CD8-positive, alpha-beta memory T cell (primary cell): Measurements from ENCODE around the gene STAT5B. TPM values are rescaled to one million over a fixed set of nuclear protein-coding genes. Genes with fewer than 3 reads are reported as not detected.
"Not testable (repeated sequence)": the region's sequence is repeated elsewhere in the genome, so short reads cannot be mapped to it uniquely, and the experiment has no call there.

Source experiments
- CTCF ChIA-PET: fragments of 350-600 bp; sonication (Branson Sonifier 250); formaldehyde crosslinking; loops from one replicate; lab custom pipeline; 2021; ENCODE audit warnings: antibody characterized with exemption; lab: Charles Lee
- POLR2A ChIA-PET: fragments of 350-600 bp; sonication (Branson Sonifier 250); formaldehyde crosslinking; loops from one replicate; lab custom pipeline; 2021; ENCODE audit warnings: antibody characterized with exemption; lab: Charles Lee
- DNase-seq, 5 donors: peaks; one replicate each; pipeline versions ENCODE4 v3.0.0 to v3.0.0-alpha.2; 2020 to 2022; ENCODE audit warnings: mixed read lengths in 1 of 5
- H3K27ac ChIP-seq: one replicate; pipeline ENCODE4 v1.7.0; 2013; ENCODE audit warnings: low read depth, mild to moderate bottlenecking, low read length, moderate library complexity
- H3K27me3 ChIP-seq: 2 replicates; pipeline ENCODE4 v1.7.0; 2013; ENCODE audit warnings: low read length, mild to moderate bottlenecking; ENCODE audit not compliant: insufficient read depth, poor library complexity, severe bottlenecking
- H3K36me3 ChIP-seq: 2 replicates; pipeline ENCODE4 v1.7.0; 2013; ENCODE audit warnings: mild to moderate bottlenecking, low read length, moderate library complexity; ENCODE audit not compliant: insufficient read depth
- H3K4me1 ChIP-seq: 2 replicates; pipeline ENCODE4 v1.7.0; 2013; ENCODE audit warnings: mild to moderate bottlenecking, low read length, moderate library complexity; ENCODE audit not compliant: insufficient read depth
- H3K4me3 ChIP-seq: 2 replicates; pipeline ENCODE4 v1.7.0; 2013; ENCODE audit warnings: mild to moderate bottlenecking, low read length
- H3K9me3 ChIP-seq: 2 replicates; pipeline ENCODE4 v1.7.0; 2013; ENCODE audit warnings: mild to moderate bottlenecking, low read length
- H3K27ac Mint-ChIP-seq, 8 donors: one replicate each; pipeline ENCODE4 v1.8.0; 2020 to 2021; ENCODE audit warnings: mixed read lengths in 8 of 8, mild to moderate bottlenecking in 6 of 8, inconsistent platforms in 3 of 8, moderate library complexity in 3 of 8
- H3K27me3 Mint-ChIP-seq, 2 donors: one replicate each; pipeline ENCODE4 v1.8.0; 2020 to 2021; ENCODE audit warnings: mixed read lengths in 2 of 2, mild to moderate bottlenecking in 1 of 2, moderate library complexity in 1 of 2
- H3K36me3 Mint-ChIP-seq, 3 donors: one replicate each; pipeline ENCODE4 v1.8.0; 2020 to 2021; ENCODE audit warnings: mixed read lengths in 3 of 3, inconsistent platforms in 1 of 3, mild to moderate bottlenecking in 1 of 3
- H3K4me1 Mint-ChIP-seq, 3 donors: one replicate each; pipeline ENCODE4 v1.8.0; 2020 to 2021; ENCODE audit warnings: mixed read lengths in 3 of 3, inconsistent platforms in 1 of 3, mild to moderate bottlenecking in 1 of 3
- H3K4me3 Mint-ChIP-seq, 7 donors: one replicate each; pipeline ENCODE4 v1.8.0; 2020 to 2021; ENCODE audit warnings: mixed read lengths in 7 of 7, mild to moderate bottlenecking in 6 of 7, moderate library complexity in 4 of 7, inconsistent platforms in 2 of 7
- H3K9me3 Mint-ChIP-seq, 5 donors: one replicate each; pipeline ENCODE4 v1.8.0; 2020 to 2022; ENCODE audit warnings: mixed read lengths in 5 of 5, mild to moderate bottlenecking in 3 of 5, moderate library complexity in 2 of 5, inconsistent platforms in 1 of 5
- polyA plus RNA-seq: library from polyadenylated mRNA; unstranded; fragments of 300-500 nt; fragmentation: Illumina TruSeq; gene quantifications from one replicate; pipeline ENCODE4 v1.2.3, GENCODE V29; 2021
- total RNA-seq, 2 experiments: library from RNA; stranded (reverse); gene quantifications; one replicate each; pipeline ENCODE4 v1.2.3, GENCODE V29; 2021

Gene STAT5B
- total and polyA plus RNA-seq, 3 experiments from 2014 or later = 108 to 132 (median 124) TPM

DNA sequence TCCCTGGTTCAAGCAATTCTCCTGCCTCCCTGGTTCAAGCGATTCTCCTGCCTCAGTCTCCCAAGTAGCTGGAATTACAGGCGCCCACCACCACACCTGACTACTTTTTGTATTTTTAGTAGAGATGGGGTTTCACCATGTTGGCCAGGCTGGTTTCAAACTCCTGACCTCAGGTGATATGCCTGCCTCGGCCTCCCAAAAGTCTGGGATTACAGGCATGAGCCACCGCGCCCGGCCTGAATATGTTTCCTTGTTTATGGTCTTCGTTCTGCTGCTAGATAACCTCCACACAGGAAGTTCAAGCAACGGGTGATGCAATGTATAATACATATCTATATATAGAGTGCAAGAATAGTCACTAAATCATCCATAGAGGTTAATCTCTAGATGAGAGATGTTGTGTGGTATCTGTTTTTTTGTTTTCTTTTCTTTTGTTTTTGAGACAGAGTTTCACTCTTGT, 70.0 kb downstream of the STAT5B start:
- H3K4me3 ChIP-seq, H3K4me1 Mint-ChIP-seq, H3K27me3 ChIP-seq, POLR2A ChIA-PET, H3K27me3 Mint-ChIP-seq, H3K9me3 ChIP-seq, H3K4me3 Mint-ChIP-seq, CTCF ChIA-PET, H3K4me1 ChIP-seq, DNase-seq, H3K9me3 Mint-ChIP-seq, H3K27ac ChIP-seq: not testable (repeated sequence)
- peaks cover 0 to 89% (median 23%) of the 10 kb centered on the region in 3 donors for H3K36me3 Mint-ChIP-seq
- H3K27ac Mint-ChIP-seq = peak overlapping the region in 2 of 8 donors; percentile 29 to 87
- peaks cover 57% of the 10 kb centered on the region for H3K36me3 ChIP-seq

DNA sequence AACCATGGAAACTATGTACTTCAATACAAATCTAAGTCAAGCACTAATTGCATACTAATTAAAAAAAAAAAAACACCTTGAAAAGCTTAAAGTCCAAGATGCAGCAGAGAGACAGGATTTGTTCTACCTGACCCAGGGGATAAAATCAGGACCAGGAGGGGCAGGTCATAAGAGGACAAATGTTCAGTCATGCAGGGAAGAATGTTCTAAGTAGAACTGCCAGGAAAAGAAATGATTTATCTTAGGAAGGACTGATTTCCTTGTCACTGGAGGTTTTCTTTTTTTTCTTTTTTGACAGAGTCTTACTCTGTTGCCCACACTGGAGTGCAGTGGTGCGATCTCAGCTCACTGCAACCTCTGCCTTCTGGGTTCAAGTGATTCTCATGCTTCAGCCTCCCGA, 72.8 kb downstream of the STAT5B start:
- H3K27ac Mint-ChIP-seq = peak overlapping the region in 2 of 8 donors; percentile 55 to 82
- POLR2A ChIA-PET = no interaction called here
- H3K4me1 Mint-ChIP-seq = no peaks in the 10 kb centered on the region

DNA sequence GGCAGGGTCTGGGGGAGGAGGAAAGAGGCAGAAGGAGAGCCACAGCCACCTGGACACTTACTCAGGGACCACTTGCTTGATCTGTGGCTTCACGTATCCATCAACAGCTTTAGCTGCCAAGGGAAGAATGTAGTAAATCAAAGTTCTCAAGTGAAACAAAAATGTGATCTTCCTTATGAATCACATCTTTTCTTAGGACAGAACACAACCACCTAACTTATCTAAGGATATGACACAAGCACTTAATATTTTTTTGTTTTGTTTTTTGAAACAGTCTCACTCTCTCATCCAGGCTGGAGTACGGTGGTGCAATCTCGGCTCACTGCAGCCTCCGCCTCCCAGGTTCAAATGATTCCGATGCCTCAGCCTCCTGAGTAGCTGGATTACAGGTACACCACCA, 73.5 kb downstream of the STAT5B start:
- no peaks in the 10 kb centered on the region for H3K4me1 Mint-ChIP-seq
- Histone ChIP-seq H3K27me3 (no peaks in the 10 kb centered on the region), H3K4me3 (no peak overlapping the region), H3K36me3 (peaks cover 41% of the 10 kb centered on the region), H3K27ac (no peak overlapping the region), H3K4me1 (no peaks in the 10 kb centered on the region), H3K9me3 (no peaks in the 10 kb centered on the region)
- CTCF ChIA-PET = no interaction called here
- DNase-seq = no peak
- H3K4me3 Mint-ChIP-seq = no peak overlapping the region
- H3K27me3 Mint-ChIP-seq = peaks cover 0 to 1% of the 10 kb centered on the region in 2 donors
- H3K36me3 Mint-ChIP-seq = peaks cover 0 to 88% (median 24%) of the 10 kb centered on the region in 3 donors
- H3K9me3 Mint-ChIP-seq = no peaks in the 10 kb centered on the region
- POLR2A ChIA-PET = no interaction called here
- peak overlapping the region in 2 of 8 donors; percentile 40 to 91 for H3K27ac Mint-ChIP-seq

More for the DNA sequence above, 72.8 kb downstream of the STAT5B start:
- no peak overlapping the region for H3K27ac ChIP-seq
- peaks cover 41% of the 10 kb centered on the region for H3K36me3 ChIP-seq
- H3K4me3 Mint-ChIP-seq = no peak overlapping the region
- CTCF ChIA-PET = no interaction called here
- H3K9me3 Mint-ChIP-seq = no peaks in the 10 kb centered on the region
- no peak for DNase-seq
- no peak overlapping the region for H3K4me3 ChIP-seq
- H3K27me3 ChIP-seq = no peaks in the 10 kb centered on the region
- H3K9me3 ChIP-seq = no peaks in the 10 kb centered on the region
- no peaks in the 10 kb centered on the region for H3K4me1 ChIP-seq
- H3K36me3 Mint-ChIP-seq = peaks cover 0 to 89% (median 24%) of the 10 kb centered on the region in 3 donors
- peaks cover 0 to 1% of the 10 kb centered on the region in 2 donors for H3K27me3 Mint-ChIP-seq

DNA sequence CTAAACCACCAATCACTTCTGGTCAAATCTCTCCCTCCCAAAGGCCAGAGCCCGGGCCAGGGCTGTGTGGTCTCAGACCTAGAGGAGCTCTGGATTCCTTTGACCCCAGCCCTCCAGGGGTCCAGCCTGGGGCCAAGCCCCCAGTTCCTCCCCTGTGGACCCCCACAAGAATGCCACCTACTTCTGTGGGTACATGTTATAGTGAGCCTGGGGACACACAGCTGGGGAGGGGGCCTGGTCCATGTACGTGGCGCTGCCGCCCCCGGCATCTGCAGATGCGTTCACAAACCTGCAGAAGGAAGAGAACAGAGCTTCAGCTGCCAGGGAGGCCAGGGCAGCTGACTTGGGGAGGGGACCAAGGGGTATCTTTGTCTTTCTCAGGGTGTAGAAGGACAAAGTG, 74.0 kb downstream of the STAT5B start:
- no peak overlapping the region for H3K4me3 ChIP-seq

DNA sequence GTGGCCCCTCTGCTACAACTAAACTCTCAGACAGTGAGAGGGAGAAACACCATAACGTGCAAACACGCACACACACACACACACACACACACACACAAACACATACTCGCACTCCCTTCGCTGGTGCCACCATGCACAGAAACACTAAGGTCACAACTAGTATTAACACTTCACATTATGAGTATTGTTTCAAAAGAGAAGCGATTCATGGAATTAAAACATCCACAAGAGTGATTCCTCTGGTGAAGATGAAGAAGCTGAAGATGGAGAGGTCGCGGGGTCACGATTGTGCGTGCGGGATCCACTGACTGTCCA, 74.8 kb downstream of the STAT5B start:
- ChIA-PET CTCF (no interaction called here), POLR2A (no interaction called here)
- peaks cover 0 to 75% (median 21%) of the 10 kb centered on the region in 3 donors for H3K36me3 Mint-ChIP-seq
- Histone ChIP-seq H3K36me3 (peaks cover 34% of the 10 kb centered on the region), H3K9me3 (no peaks in the 10 kb centered on the region), H3K4me3 (no peak overlapping the region), H3K27me3 (no peaks in the 10 kb centered on the region), H3K4me1 (no peaks in the 10 kb centered on the region), H3K27ac (no peak overlapping the region)
- no peak overlapping the region for H3K4me3 Mint-ChIP-seq
- H3K27ac Mint-ChIP-seq = peak overlapping the region in 2 of 8 donors; percentile 9 to 60
- H3K9me3 Mint-ChIP-seq = no peaks in the 10 kb centered on the region
- peaks cover 0 to 2% (median 0%) of the 10 kb centered on the region in 3 donors for H3K4me1 Mint-ChIP-seq
- no peak for DNase-seq
- peaks cover 0 to 1% of the 10 kb centered on the region in 2 donors for H3K27me3 Mint-ChIP-seq

More for the DNA sequence above, 74.0 kb downstream of the STAT5B start:
- ChIA-PET CTCF (no interaction called here), POLR2A (no interaction called here)
- Mint-ChIP-seq H3K9me3 (no peaks in the 10 kb centered on the region), H3K36me3 (peaks cover 0 to 83% (median 22%) of the 10 kb centered on the region in 3 donors), H3K4me1 (peaks cover 0 to 2% (median 0%) of the 10 kb centered on the region in 3 donors), H3K27me3 (peaks cover 0 to 1% of the 10 kb centered on the region in 2 donors), H3K27ac (peak overlapping the region in 3 of 8 donors; percentile 40 to 91 (median 70)), H3K4me3 (no peak overlapping the region)
- no peak overlapping the region for H3K27ac ChIP-seq
- no peak for DNase-seq
- H3K36me3 ChIP-seq = peaks cover 36% of the 10 kb centered on the region
- H3K4me1 ChIP-seq = no peaks in the 10 kb centered on the region
- no peaks in the 10 kb centered on the region for H3K9me3 ChIP-seq
- no peaks in the 10 kb centered on the region for H3K27me3 ChIP-seq

DNA sequence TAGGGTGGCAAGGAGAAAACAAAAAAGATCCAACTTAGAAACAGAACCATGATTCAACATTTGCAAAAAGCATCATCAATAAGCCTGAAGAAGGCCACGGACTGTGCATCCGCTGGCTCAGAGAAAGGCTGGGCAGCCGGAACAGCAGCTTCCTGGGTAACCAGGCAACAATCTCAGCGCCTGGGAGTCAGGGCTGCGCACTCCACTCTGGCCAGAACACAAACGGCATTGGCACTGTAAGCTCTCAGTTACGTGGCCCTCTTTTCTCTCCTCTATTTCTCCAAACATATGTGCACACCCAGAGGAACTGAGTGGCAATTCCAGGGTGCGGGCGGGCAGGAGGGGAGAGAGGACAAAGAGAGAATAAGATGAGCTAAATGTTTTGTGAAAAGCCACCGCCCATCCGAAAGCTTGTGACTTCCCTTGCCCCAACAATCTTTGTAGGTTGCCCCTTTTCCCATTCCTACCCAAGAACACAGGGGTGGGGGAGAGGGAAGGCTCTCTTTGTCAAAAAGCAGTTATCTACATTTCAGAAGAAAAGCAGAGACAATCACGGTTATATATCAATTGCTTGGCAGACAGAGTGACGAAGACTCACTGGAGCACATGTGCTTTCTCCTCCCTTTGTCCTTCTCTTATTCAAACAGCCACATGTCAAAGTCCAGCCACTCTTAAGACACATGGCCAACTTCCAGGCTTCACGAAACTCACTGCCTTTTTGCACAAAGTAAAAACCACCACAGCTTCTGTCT, 75.3 kb downstream of the STAT5B start:
- Mint-ChIP-seq H3K36me3 (peaks cover 0 to 70% (median 21%) of the 10 kb centered on the region in 3 donors), H3K27me3 (peaks cover 0 to 1% of the 10 kb centered on the region in 2 donors), H3K4me1 (peaks cover 0 to 4% (median 0%) of the 10 kb centered on the region in 3 donors), H3K27ac (peak overlapping the region in 2 of 8 donors; percentile 40 to 42), H3K4me3 (no peak overlapping the region), H3K9me3 (no peaks in the 10 kb centered on the region)
- Histone ChIP-seq H3K27ac (no peak overlapping the region), H3K9me3 (no peaks in the 10 kb centered on the region), H3K4me1 (no peaks in the 10 kb centered on the region), H3K36me3 (peaks cover 34% of the 10 kb centered on the region), H3K27me3 (no peaks in the 10 kb centered on the region), H3K4me3 (no peak overlapping the region)
- CTCF ChIA-PET = interaction anchor here (0.9 kb wide), 1 partner anchor 11 kb away, joined by 3 read pairs; no protein-coding TSS in a partner anchor
- DNase-seq = no peak
- POLR2A ChIA-PET = interaction anchor here (0.5 kb wide), 2 partner anchors 14 to 73 kb away, joined by 3 read pairs; no protein-coding TSS in a partner anchor

DNA sequence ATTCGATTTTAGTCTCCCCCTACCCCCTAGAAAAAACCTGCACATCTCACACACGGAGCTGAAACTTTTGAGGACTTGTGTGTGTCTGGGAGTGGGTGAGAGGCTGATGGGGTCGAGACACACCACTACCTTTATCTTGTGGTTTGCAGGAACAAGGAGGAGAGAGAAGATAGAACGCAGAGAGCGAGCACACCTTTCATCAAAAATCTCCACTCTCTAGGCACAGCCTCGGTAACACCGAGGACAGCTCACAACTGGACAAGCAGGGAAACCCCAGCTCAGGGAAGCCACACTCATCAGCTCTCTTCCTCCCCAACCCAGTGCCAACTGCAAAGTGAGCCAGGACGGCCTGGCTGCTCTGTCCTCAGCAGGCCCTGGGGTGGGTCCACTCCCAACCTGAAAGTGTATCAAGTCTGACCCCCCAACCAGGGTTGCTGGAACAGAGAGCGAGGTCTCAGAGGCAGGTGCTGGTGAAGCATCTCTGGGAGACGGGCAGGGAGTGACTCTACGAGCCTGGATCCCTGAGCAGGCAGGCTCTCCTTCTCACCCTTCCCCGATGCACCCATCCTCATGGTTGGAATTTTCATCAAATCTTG, 76.7 kb downstream of the STAT5B start:
- H3K4me3 ChIP-seq = no peak overlapping the region
- Mint-ChIP-seq H3K9me3 (no peaks in the 10 kb centered on the region), H3K36me3 (peaks cover 0 to 57% (median 18%) of the 10 kb centered on the region in 3 donors), H3K27me3 (peaks cover 0 to 1% of the 10 kb centered on the region in 2 donors), H3K4me3 (no peak overlapping the region), H3K4me1 (peaks cover 2 to 5% (median 4%) of the 10 kb centered on the region in 3 donors), H3K27ac (peak overlapping the region in 1 of 8 donors; percentile 32)
- ChIA-PET CTCF (interaction anchor here (0.8 kb wide), 2 partner anchors 15 to 114 kb away, joined by 3 read pairs; no protein-coding TSS in a partner anchor), POLR2A (interaction anchor here (0.6 kb wide), 1 partner anchor 1949 kb away, joined by 3 read pairs; no protein-coding TSS in a partner anchor)
- no peak overlapping the region for H3K27ac ChIP-seq
- no peaks in the 10 kb centered on the region for H3K9me3 ChIP-seq
- peaks cover 34% of the 10 kb centered on the region for H3K36me3 ChIP-seq
- H3K27me3 ChIP-seq = no peaks in the 10 kb centered on the region
- peaks cover 4% of the 10 kb centered on the region for H3K4me1 ChIP-seq
- DNase-seq = no peak

DNA sequence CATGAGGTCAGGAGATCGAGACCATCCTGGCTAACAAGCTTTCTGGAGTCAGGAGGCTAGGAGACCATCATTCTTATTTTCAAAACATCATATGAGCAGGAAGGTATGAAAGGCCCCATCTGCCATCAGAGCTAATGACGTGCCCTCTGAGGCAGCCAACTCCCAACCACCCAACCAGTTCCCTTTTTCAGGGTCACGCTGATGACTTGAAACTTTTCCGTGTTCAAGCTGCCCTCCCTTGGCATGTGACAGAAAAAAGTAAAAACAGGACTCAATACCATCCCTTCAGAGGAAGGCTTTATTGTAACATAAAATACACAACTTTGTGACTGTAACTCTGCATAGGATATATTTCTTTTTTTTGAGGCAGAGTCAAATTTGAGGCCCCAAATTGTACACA, 77.3 kb downstream of the STAT5B start:
- no peaks in the 10 kb centered on the region for H3K27me3 ChIP-seq
- Mint-ChIP-seq H3K9me3 (no peaks in the 10 kb centered on the region), H3K27me3 (peaks cover 0 to 1% of the 10 kb centered on the region in 2 donors), H3K27ac (peak overlapping the region in 2 of 8 donors; percentile 51 to 80), H3K4me3 (no peak overlapping the region), H3K4me1 (peaks cover 7 to 11% (median 10%) of the 10 kb centered on the region in 3 donors), H3K36me3 (peaks cover 0 to 54% (median 16%) of the 10 kb centered on the region in 3 donors)
- no peaks in the 10 kb centered on the region for H3K9me3 ChIP-seq
- no peak for DNase-seq
- no peak overlapping the region for H3K4me3 ChIP-seq
- CTCF ChIA-PET = interaction anchor here (0.8 to 1.2 kb wide), 4 partner anchors 11 to 115 kb away, joined by 3 read pairs; no protein-coding TSS in a partner anchor
- POLR2A ChIA-PET = no interaction called here
- peaks cover 28% of the 10 kb centered on the region for H3K36me3 ChIP-seq
- no peak overlapping the region for H3K27ac ChIP-seq
- peaks cover 8% of the 10 kb centered on the region for H3K4me1 ChIP-seq
